Adrenal gland (tissue), 12 donors: Measurements from ENCODE around the gene G6PC1. TPM values are rescaled to one million over a fixed set of nuclear protein-coding genes. Genes with fewer than 3 reads are reported as not detected.
"Not testable (repeated sequence)": the region's sequence is repeated elsewhere in the genome, so short reads cannot be mapped to it uniquely, and the experiment has no call there.

Experiments
- DNase-seq, 7 donors: peaks; one replicate each; pipeline ENCODE4 v3.0.0-alpha.2; 2019 to 2020
- H3K27ac ChIP-seq, 5 donors: fragments of 200-600 bp; sonication (generic) in 4 of 5; 1 replicate in 3 of 5; 2 replicates in 2 of 5; pipeline versions ENCODE4 v1.5.1 to v1.8.0; 2016 to 2020; ENCODE audit warnings: mild to moderate bottlenecking in 1 of 5
- H3K27me3 ChIP-seq: fragments of 200-600 bp; 2 replicates; pipeline ENCODE4 v1.8.0; 2021
- H3K36me3 ChIP-seq, 2 donors: fragments of 200-600 bp; replicated peaks in 1 of 2; 1 replicate in 1 of 2; 2 replicates in 1 of 2; pipeline versions ENCODE4 v1.5.1 to v1.8.0; 2018 to 2022
- H3K4me1 ChIP-seq, 2 donors: fragments of 200-600 bp; replicated peaks in 1 of 2; 1 replicate in 1 of 2; 2 replicates in 1 of 2; pipeline versions ENCODE4 v1.5.1 to v1.8.0; 2018 to 2021
- H3K4me3 ChIP-seq, 4 donors: fragments of 200-600 bp; sonication (generic) in 3 of 4; one replicate each; pipeline ENCODE4 v1.5.1; 2016 to 2018
- H3K9me3 ChIP-seq, 3 donors: fragments of 200-600 bp; sonication (generic) in 1 of 3; replicated peaks in 1 of 3; 1 replicate in 2 of 3; 2 replicates in 1 of 3; pipeline versions ENCODE4 v1.5.1 to v1.8.0; 2016 to 2021
- CTCF ChIP-seq, 6 experiments: fragments of 450-650 bp in 4 of 6; fragments of 200-600 bp in 2 of 6; sonication (generic) in 1 of 6; IDR thresholded peaks; 1 replicate in 5 of 6; 2 replicates in 1 of 6; pipeline versions ENCODE4 v1.5.1 to v1.8.0; 2016 to 2021; ENCODE audit warnings: antibody characterized with exemption in 6 of 6, mild to moderate bottlenecking in 2 of 6, moderate library complexity in 1 of 6
- POLR2A ChIP-seq, 2 donors: fragments of 450-650 bp; IDR thresholded peaks; one replicate each; pipeline ENCODE4 v1.6.1; 2017; ENCODE audit warnings: antibody characterized with exemption in 2 of 2, mild to moderate bottlenecking in 2 of 2, moderate library complexity in 1 of 2
- WGBS, 4 donors: extraction: QIAGEN DNeasy Blood & Tissue Kit in 2 of 4; methylation state at CpG; one replicate each; pipeline versions ENCODE4 v1.1.5 to v1.1.7; 2013 to 2017; 5-methylcytosine and 5-hydroxymethylcytosine counted together
- intact Hi-C, 2 donors: fragments of 100-400 bp; cut with DNase I; formaldehyde crosslinking; loops; one replicate each; pipeline versions ENCODE4 v1.14.1 to v1.15.0; 2022 to 2023
- polyA plus RNA-seq, 3 donors: library from polyadenylated mRNA; stranded (reverse); fragments of 200-250 nt in 2 of 3; fragments of 350-450 nt in 1 of 3; fragmentation: Illumina TruSeq in 1 of 3; extraction: RNeasy Lipid Tissue Mini Kit (QIAGEN cat#74804) in 1 of 3; gene quantifications; one replicate each; pipeline ENCODE4 v1.2.3, GENCODE V29; 2013 to 2014
- total RNA-seq, 9 donors: library from RNA; depleted of rRNA in 4 of 9; stranded (reverse); fragments of >200 nt in 4 of 9; fragments of 120-200 nt in 1 of 9; fragmentation: NEBNext Ultra II Directional in 1 of 9; extraction: Animal tissue kit (Norgen Biotek cat#: 25700) in 1 of 9; gene quantifications; one replicate each; pipeline versions ENCODE4 v1.1.0 to v1.2.4, GENCODE V29; 2013 to 2023
- donor health status: healthy with polysubstance abuse.
- donor health status: Bipolar disorder and iron deficiency.
- donor health status: DM: yes; HTN: yes; CAD: no.
- donor health status: DM: no; HTN: no; CAD: no.
- donor health status: DM: no; HTN: no; CAD: no.
- donor health status: DM: yes; HTN: yes; CAD: no.

Gene G6PC1
- total and polyA plus RNA-seq, 12 donors = 0.09 to 0.18 (median 0.14) TPM; not detected in 8

GRCh38 chr17:42880776-42881310 is 19.8 kb upstream of the G6PC1 start:
- 76 to 81% (median 78%) methylated on average over 5 of the region's 5 CpGs for WGBS, 4 donors
- no peak for TF ChIP-seq POLR2A (IDR thresholded peaks at IDR 0.05)
- TF ChIP-seq CTCF (IDR thresholded peaks at IDR 0.05) = no peak
- no peak overlapping the region for H3K4me3 ChIP-seq
- intact Hi-C loops = no loop called here
- H3K27me3 ChIP-seq = no peaks in the 10 kb centered on the region
- H3K36me3 ChIP-seq = no peaks in the 10 kb centered on the region
- no peaks in the 10 kb centered on the region for H3K4me1 ChIP-seq
- DNase-seq = no peak
- H3K9me3 ChIP-seq = no peaks in the 10 kb centered on the region
- no peak overlapping the region for H3K27ac ChIP-seq

GRCh38 chr17:42881706-42882105 is 18.9 kb upstream of the G6PC1 start:
- 92 to 97% (median 93%) methylated on average over 6 of the region's 6 CpGs for WGBS, 4 donors
- H3K36me3 ChIP-seq, H3K9me3 ChIP-seq, H3K4me1 ChIP-seq, intact Hi-C loops, DNase-seq, H3K27ac ChIP-seq, H3K27me3 ChIP-seq, H3K4me3 ChIP-seq: not testable (repeated sequence)

GRCh38 chr17:42882166-42882565 is 18.4 kb upstream of the G6PC1 start:
- Histone ChIP-seq H3K9me3 (no peaks in the 10 kb centered on the region), H3K4me3 (no peak overlapping the region), H3K36me3 (no peaks in the 10 kb centered on the region), H3K4me1 (peaks cover 0 to 8% of the 10 kb centered on the region in 2 donors), H3K27ac (no peak overlapping the region), H3K27me3 (no peaks in the 10 kb centered on the region)
- no peak for DNase-seq
- 84 to 92% (median 86%) methylated on average over 8 of the region's 8 CpGs for WGBS, 4 donors
- TF ChIP-seq CTCF (IDR thresholded peaks at IDR 0.05) (no peak), POLR2A (IDR thresholded peaks at IDR 0.05) (no peak)
- intact Hi-C loops = no loop called here

- Histone ChIP-seq H3K36me3 (no peaks in the 10 kb centered on the region), H3K4me1 (peaks cover 0 to 12% of the 10 kb centered on the region in 2 donors), H3K9me3 (no peaks in the 10 kb centered on the region), H3K4me3 (no peak overlapping the region), H3K27me3 (no peaks in the 10 kb centered on the region), H3K27ac (no peak overlapping the region)
- WGBS, 4 donors = 84 to 89% (median 86%) methylated on average over 7 of the region's 7 CpGs
- intact Hi-C loops = no loop called here
- DNase-seq = no peak
- TF ChIP-seq CTCF (IDR thresholded peaks at IDR 0.05) (no peak), POLR2A (IDR thresholded peaks at IDR 0.05) (no peak)
These were observed 16.6 kb upstream of the G6PC1 start for GRCh38 chr17:42883802-42884558.

GRCh38 chr17:42885806-42886205 is 14.8 kb upstream of the G6PC1 start:
- H3K27ac ChIP-seq, H3K4me3 ChIP-seq, H3K9me3 ChIP-seq, DNase-seq, intact Hi-C loops, H3K27me3 ChIP-seq, H3K36me3 ChIP-seq: not testable (repeated sequence)
- peaks cover 0 to 12% of the 10 kb centered on the region in 2 donors for H3K4me1 ChIP-seq
- 88 to 100% (median 97%) methylated on average over 2 to 3 of the region's 3 CpGs for WGBS, 4 donors
